Activated CD4-positive, alpha-beta T cell treated with anti-CD3 and anti-CD28 coated beads for 4 hours (primary cell): Measurements from ENCODE around the gene ITGA11.

Source experiments
- DNase-seq, 2 donors: peaks; one replicate each; pipeline ENCODE4 v3.0.0-alpha.2; 2020

ITGA11 gene

DNA sequence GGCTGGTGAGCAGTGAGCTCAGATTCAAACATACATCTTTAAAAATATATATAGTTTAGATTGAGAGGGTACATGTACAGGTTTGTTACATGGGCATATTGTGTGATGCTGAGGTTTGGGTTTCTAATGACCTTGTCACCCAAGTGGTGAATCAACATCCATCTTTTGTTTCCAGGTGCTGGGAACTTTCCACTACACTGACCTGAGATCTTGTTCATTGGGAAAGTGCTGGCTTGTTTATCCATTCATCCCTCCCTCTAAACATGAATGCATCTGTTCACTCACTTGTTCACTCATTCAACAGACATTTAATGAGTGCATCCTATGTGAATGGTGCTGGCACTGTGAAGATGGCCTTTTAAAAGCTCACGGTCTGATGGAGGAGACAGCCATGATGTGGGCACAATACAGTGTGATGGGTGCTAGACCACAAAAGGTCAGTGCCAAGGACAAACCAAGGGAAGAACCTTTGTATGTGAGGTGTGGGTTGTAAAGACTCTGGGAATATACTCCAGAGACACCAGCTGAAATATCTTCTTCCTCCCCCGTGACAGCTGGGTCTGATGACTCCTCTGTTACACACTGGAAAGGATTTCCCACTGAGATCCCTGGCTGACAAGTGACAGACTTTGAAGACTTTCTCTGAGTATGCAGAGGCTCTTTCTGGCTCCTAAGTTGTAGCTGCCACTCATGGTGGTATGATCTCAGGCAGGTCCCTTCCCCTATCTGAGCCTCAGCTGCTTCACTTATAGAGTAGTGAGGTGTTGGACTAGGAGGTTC lies 16.2 kb upstream of the ITGA11 start:
- no peak for DNase-seq

DNA sequence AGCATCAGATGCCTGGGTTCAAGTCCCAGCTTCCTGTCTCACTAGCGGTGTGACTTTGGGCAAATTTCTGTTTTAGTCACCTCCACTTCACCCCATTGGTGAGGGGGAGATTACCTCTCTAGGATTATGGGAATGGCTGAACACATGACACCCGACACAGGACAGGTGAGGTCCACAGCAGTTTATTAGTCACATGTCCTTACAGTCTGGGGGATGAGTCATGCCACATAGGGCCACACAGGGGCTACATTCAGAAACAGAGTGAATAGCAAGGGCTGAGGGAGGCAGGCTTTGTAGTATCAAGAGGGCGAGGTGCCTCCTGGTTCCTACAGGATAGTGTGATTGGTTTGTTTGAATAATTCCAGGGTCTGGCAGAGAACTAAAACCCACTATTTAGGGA lies 15.2 kb upstream of the ITGA11 start:
- DNase-seq, result no peak

DNA sequence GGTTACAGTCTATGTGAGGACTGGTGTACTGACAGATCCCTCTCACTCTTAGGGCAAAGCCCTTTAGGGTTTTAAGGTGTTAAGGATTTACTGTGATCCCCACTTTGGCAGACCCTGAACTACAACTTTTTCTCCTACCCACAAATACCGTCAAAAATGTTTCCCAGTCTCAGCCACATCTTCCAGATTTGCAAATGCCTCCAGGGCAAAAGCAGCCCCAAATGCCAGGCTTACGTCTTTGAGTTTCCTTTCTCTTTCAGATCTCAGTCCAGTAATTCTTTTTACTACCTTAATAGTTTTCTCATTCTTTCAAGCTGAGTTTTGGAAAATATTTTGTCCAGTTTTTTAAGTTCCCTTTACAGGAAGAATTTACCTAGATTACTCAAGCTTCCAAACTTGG lies 13.4 kb upstream of the ITGA11 start:
- DNase-seq, result no peak

DNA sequence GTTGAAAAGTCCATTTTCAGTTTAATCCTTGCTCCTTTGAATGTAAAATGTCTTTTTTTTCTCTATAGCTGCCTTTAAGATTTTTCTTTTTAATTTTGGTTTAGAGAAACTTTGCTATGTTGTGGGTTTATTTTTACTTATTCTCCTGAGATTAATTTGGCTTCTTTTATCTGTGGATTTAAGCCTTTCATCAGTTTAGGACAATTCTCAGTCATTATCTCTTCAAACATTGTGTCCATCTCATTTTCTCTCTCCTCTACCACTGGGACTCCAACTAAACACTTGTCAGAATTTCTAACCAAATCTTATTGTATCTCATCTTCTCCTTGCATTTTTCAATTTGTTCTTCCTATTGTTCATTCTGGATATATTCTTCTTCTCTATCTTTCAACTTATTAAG lies 12.4 kb upstream of the ITGA11 start:
- DNase-seq, result no peak

DNA sequence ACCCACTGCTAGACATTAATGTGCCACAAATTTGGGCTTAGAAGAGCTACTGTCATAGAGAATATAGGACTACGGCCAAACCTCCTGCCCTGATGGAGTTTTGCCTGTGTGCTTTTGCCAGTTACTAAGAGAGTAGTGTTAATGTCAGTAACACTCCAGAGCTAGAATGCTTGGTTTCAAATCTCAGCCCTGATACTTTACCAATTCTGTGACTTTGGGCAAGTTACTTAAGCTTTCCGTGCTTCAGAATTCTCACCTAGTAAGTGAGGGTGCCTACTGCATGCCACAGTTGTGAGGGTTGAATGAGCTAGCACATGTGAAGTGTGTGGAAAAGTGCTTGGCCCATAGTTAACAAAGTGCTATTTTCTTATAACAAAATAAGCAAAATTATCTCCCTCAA lies 10.9 kb upstream of the ITGA11 start:
- no peak for DNase-seq

DNA sequence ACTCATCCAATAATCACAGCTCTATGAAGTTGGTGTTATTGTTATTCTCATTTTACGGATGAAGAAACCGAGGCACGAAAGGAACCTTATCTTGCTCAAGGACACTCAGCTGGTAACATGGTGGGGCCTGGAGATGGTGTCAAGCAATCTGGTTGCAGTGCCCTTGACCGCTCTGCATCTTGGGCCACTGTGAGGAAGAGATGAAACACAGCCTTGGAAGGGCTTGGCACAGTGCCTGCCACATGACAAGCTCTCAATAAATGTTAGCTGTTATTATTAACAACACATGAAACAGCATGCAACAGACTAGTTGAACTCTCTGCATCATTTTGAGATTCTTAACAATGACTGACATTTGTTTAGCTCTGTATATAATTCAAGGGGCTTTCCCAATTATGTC lies 10.1 kb upstream of the ITGA11 start:
- DNase-seq, result no peak

DNA sequence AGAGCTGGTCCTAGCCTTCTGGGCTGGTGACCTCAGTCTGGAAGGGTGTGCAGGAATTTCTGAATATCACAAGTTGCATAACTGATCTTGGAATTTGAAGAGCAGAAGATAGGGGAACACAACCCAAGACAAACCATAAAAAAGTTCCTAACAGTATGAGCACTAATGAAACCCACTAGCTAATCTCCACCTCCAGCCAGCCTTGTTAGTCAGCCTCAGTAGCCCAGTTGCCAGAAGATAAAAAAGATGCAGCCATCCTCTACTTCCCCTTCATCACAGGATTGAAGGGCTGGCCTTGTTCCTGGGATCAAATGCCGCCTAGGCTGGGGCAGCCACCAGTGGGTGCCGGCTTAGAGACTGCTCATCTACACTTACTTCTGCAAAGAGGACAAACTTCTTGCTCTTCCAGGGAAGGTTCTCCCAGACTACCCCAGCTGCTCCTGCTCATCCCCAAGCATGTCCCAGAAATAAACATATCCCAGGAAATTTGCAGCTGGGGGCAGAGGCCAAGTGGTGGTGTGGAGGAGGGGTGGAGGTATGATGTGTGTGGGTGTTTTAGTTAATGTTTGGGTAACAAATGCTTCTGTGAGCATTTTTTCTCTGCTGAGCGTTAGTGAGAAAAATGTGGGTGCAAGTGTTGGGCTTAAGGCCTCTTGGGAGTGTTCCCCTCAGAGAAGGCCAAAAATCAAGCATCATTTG lies 9.2 kb upstream of the ITGA11 start:
- no peak for DNase-seq

DNA sequence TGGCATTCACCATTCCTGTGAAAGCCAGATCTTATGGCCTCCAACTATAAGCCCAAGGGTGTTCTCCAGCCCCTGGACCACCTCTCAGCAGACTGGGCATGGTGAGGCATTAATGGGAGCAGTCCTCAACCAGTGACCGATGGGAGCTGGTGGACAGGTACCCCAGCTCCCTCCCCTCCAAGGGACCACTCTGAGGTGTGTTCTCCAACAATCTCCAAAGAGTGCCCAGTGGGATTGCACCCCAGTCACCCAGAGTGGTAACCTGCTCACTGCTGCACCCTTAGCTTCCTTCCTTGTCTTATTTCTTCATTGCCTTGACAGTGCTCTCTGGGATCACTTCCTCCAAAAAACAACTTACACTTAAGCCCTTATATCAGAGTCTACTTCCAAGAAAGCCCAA lies 8.2 kb upstream of the ITGA11 start:
- DNase-seq, result no peak

DNA sequence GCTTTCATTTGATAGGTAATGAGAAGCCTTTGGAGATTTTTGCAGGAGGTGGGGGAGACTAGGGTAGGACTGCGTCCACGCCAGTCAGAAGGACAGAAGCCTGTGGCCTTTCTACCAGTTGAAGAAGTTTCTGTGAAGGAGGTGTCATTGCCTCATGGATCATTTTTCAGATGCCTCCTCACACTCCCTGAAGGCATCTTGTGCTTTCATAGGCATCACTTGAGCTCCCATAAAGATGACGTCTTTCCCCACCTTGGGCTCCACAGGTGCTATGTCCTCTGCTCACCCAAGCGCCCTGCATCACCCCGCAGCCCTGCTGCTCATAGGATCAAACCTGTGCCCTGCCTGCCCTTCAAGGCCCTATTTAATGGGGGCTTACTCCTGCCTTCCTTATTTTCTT lies 7.5 kb upstream of the ITGA11 start:
- no peak for DNase-seq

DNA sequence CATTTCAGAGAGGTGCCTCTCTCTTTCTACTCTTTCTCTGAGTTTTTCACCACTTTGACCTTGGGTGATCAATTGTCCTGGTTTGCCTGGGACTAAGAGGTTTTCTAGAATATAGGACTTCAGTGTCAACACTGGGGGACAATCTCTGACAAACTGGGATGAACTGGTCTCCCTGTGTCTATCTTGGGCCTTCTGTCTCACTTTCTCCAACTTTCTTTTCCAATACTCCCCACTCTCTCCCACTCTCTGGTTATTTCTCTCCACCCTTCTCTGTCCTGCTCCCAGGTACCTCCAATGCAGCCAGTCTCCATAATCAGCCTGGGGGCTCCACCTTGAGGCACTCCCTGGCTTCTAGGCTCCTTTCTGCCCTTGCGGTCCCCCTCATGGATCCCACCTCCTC lies 4.7 kb upstream of the ITGA11 start:
- no peak for DNase-seq

DNA sequence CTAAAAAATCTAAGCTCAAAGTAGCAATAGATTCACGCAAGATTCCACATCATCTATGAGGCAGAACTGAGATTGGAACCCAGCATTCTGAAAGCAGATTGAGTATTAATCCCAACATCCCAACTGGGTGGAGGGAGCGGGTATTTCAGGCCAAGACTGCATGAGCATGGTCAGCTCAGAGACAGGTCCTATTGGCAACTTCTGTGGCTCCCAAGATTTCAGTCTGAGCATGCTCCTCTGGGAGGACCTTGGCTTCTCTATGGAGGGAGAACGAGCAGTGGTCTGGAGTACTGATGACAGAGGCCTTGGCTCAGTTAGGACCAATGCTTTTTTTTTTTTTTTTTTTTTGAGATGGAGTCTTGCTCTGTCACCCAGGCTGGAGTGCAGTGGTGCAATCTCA lies 4.0 kb upstream of the ITGA11 start:
- no peak for DNase-seq

DNA sequence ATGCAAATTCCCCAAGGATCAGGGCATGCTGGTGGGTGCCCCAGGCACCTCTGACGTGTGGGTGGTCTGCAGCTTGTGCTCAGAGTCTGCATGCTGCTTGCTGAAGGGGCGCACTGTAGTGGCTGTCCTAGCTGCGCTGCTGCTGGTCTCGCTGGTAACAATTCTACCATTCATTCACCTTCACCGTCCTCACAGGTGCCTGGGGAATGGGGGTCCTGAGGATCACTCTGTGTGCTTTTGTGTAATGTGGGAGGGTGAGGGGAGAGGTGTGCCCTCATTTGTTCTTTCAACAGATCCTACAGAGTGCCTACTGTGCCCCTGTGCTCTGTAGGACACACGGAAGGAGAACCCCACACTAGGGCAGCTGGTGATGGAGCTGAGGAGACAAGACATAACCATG lies 2.1 kb upstream of the ITGA11 start:
- DNase-seq, result no peak

DNA sequence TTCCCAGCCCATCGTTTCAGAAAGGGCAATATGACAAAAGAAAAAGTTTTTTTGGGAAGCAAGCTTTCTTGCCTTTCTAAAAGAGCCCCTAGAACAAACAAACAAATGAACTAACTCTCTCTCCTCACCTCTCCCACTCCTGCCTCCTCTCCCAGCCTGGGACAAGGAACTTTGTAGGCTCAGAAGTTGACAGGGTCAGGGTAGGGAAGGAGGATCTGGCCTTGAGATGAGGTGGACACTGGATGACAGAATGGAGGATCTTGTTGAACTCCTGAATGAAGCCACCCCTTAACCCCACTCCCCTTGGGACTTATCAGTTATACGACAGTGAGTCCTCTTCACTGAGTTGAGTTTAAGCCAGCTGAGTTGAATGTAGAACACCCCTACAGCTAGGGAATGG lies 1.6 kb upstream of the ITGA11 start:
- DNase-seq, result no peak

DNA sequence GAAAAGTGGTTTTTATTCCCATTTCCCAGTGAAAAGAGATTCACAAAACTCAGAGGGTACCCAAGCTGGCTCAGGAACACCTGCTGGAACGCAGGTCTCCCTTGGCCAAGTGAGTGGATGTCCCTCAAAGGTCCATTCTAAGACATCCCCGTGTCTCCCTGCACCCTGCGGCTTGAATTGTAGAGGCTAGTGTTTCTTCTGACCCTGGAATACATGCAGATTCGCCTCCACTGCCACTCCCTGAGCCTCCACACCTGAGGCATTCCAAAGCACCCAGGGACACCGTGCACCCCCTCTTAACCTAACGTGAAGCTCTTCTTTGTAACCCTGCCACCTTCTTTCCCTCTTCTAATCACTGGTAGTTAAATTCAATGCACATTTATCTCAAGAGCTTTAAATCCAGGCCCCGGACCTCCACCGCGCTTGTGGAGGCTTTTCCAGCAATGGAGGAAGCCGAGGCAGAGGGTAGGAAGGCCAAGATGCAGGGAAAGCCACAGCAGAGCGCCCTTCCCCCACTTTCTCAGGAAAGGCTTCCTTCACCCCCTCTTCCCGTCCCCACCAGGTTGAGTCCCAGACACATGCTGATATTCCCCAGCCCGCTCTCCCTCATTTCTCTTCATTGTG lies 590 bp upstream of the ITGA11 start:
- DNase-seq, result no peak

DNA sequence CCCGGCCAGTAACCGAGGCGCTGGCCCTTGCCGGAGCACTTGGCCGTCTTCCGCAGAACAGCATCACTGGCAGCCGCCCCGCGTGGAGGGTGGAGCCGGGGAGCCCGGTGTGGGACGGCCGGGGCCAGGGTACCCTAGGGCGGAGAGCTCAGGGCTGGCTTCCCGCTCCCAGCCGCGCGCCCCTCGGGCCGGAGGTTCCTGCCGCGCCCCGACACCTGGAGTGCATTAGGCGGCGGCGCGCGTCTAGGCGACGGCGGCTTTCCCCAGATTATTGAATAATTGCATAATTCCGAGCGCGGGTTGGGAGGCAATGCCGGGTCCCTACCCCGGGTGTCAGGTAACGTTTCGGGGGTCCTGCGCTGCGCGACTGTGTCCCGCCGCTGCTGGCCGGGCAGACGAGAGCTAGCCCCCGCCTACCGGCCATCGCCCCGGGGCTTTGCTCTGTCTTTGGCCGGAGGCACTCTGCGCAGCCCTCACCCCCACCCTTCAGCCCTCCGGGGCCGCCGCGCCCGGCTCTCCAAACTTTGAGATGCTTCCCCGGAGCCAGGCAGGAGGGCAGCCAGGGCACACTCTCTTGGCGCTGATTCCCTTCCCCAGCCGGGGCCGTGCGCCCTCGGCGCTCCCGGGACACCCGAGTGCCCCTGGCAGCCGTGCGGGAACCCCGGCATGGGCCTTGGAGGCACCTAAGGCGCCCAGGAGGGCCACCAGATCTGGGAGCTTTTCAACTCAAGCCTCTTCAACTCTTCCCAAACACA lies 749 bp downstream of the ITGA11 start:
- DNase-seq, result no peak

DNA sequence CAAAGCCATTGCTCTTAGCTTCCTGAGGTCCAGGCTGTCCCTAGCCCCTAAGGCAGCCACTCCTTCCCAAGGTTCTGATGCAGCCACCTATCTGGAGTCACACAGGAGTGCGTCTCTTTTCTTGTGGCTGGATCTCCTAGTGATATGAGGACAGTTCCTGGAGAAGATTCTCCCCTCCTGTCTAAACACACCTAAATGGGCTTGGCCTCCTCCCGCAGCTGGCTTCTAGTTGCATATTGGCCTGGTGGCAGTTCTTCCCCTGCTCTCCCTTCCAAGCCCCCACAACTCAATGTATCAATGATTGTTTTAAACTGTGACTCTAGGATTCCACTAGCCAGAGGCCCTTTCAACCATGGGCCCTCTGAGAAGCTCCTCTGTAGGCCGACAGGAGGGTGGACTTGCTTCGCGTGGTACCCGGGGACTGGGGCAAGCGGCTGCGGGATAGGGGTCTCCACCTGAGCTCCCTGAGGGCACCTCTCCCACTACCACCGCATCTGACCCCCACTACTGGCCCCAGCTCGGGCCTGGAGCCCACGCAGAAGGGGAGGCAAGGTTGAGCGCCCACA lies 1.4 kb downstream of the ITGA11 start:
- DNase-seq, result no peak

DNA sequence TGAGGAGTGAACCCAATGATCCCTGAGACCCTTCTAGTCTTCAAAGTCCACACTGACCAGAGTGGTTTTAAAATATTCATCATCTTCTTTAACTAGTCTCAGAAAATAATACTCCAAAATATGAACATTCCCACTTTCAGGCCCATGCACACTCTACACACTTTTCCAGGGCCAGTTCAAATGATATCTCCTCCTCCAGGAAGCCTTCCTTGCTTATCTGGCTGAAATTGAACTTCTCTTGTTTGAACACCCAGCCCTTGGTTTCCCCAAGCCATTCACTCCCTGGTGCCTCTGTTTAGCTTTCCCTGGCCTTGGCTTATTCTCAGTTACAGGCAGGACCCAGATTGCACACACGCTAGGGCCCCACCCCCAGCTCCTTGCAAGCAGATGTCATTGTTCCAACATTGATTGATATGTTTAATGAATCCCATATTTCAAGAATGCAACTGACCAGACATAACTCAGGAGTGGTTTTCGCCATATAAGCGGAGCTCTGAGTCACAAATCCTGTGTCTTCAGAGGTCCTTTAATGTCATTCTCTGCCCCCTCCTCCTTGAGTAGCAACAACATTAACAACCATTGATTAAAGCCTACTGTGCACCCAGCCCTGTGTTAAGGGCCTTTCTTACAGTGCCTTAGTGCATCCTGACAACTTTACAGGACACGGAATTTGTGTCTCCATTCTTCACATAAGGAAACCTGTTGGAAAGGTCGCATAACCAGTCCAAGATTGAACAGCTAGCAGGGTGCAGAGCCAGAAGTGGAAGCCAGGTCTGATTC lies 2.1 kb downstream of the ITGA11 start:
- DNase-seq, result no peak

DNA sequence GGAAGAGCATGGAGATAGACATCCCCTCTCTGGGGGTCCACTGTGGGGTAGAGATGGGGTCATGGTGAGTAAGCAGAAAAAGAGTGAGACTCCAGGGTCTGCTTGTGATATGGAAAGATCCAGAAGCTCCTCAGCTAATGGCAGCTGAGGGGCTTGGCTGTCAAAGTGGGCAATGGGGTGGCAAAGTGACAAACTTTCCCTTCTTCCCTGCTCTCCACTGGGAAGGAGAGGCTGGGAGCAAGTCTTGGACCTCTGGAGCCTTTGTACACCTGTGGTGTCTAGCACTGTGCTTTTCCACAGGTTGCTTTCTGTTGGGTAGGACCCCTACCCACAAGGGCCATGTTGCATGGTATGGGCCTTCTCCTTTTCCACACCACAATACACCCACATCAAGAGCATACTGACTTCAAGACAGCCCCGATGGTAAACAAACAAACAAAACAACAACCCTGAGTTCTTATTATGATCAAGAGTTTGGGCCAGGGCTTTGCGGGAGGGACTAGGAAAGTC lies 3.5 kb downstream of the ITGA11 start:
- no peak for DNase-seq

DNA sequence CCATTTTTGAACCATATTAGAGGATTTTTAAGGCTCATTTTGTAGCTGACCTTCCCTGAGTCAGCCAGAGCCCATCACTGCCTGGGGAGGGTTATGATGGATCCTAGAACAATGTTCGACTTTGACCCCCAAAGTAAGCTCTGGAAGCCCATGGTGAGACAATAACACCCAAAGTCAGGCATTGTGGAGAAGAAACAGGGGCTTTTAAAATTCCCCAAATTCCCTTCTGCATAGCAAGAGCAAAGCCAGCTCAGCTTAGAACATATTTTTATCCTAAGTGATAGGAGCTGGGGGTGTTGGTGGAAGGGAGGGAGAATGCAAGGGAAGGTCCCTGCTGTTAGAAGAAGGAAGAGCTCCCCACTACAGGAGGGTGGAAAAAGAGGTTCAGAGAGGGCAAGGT lies 4.0 kb downstream of the ITGA11 start:
- DNase-seq, result no peak

DNA sequence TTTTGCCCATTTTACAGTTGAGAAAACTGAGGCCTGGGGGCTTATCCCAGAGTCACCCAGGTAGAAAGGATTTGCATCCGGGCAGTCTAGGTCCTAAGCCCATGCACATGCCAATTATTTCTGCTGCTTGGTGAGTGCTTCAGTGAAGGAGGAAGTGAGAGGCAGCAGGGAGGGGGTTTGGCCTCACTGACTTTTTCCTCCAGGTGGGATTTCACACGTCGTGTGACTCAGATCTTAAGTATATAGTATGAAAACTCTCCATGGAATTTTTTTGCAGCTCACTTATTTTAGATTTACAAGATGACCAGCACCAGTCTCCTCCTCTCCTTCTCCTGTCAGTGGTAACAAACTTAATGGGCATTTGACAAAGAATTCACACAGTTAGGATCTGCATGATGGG lies 4.6 kb downstream of the ITGA11 start:
- no peak for DNase-seq

DNA sequence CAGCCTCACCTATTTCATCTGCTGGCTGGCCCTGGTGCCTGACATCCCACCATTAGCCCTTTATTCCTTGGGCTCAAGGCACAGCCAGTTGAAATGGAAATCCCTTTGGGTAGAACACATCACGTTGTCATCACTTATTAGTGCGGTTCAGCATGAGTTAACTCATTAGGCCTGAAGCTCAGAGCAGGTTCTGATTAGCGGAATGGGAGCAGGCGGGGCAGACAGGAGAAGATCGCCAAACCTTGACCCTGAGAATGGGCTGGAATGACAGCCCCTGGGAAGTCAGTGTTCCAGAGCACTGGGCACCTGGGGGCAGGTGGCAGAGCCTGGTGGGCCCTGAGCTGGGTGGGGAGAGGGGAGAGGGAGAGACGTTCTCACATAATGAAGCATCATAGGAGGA lies 5.8 kb downstream of the ITGA11 start:
- no peak for DNase-seq

DNA sequence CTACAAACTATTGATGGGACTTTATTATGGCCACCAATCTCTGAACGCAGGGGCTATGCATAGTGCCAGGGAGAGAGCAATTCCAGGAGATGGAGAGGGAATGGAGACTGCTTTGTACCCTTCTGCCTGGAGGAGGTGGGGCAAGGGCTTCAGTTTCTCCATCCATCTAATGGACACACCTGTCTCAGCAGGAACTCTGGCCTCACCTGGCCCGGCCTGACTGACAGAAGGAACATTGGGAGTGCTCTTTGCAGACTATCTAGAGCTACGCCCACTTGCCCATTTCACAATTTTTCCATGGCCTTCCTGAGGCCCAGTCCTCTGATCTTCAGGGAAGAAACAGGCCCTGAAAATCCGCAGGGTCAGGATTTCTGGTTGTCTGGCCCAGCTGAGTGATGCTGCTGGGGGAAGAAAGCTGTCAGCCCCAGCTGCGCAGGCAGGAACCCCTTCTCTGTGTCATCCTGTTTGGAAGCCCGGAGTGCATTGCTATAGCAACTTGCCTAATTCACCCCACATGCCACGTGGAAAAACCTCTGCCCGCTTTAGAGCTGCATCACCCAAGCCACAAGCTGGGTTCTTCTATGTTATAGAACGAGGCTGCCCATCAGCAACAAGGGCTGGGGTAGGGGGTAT lies 6.4 kb downstream of the ITGA11 start:
- no peak for DNase-seq
